ENCODE results near the gene MCCC2.

DNA sequence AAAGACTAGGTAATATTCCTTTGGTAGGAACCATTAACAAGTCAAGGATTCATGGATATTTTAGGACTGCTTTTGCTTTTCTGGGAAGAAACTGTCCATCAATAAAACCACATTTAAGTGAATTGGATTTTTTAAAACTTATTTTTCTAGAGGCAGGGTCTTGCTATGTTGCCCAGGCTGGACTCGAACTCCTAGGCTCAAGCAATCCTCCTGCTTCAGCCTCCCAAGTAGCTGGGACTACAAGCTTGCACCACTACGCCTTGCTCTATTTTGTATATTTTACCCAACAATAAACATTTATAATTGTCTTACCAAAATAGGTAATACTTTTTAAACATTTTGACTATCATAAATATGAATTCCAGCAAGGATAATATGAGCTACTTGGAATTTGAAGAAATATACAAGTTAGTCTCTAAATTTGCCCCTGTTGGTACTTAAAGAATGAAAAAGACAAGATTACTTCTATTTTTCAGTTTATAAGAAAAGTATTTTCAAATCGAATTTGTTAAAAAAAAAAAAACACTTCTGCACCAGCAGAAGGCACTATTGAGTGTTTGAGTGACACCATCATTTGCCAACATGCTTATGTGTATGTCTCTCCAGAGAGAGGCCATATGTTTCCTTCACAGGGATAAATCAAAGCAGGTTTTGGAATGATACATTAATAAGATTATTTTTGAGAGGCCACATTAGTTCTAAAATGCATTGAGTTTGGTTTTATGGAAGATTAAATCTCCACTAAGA is 71.9 kb downstream of the MCCC2 start:
- TF ChIP-seq CTCF (optimal IDR thresholded peaks at IDR 0.05 in 1 of 3, IDR thresholded peaks at IDR 0.05 in 1 of 3, conservative IDR thresholded peaks at IDR 0.05 in 1 of 3; ENCODE audit: extremely low read depth in 1 of 3, insufficient read depth in 2 of 3, low read length in 3 of 3), result no peak
- TF ChIP-seq EZH2 (IDR thresholded peaks at IDR 0.05; ENCODE audit: low read length), result no peak
